ENCODE results near the gene MFAP3.
"Not testable (repeated sequence)": the region's sequence is repeated elsewhere in the genome, so short reads cannot be mapped to it uniquely, and the experiment has no call there.

The MFAP3 gene

DNA sequence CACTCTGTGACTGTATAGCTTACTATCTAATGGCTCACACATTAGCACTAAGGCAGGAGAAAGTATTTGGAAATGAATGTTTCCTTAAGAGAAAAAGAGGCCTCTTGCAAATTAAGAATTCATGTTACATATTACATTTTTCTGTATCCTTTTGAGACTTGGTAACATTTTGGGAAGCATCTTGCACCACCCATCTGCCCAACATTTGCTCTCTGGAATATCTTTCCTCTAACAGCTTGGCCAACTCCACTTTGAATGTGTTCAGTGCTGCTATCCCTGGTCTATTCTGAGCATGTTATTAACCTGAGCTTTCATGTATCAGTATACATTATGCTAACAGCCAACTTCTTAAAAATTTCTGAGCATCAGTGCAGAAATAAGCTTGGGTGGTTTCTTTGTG is 27.2 kb downstream of the MFAP3 start:
- H3K36me3 Mint-ChIP-seq (ENCODE audit: low read depth), result peaks cover 5% of the 10 kb centered on the region
- H3K9me3 Mint-ChIP-seq, result peaks cover 6% of the 10 kb centered on the region
- TF ChIP-seq, protein P1, sequence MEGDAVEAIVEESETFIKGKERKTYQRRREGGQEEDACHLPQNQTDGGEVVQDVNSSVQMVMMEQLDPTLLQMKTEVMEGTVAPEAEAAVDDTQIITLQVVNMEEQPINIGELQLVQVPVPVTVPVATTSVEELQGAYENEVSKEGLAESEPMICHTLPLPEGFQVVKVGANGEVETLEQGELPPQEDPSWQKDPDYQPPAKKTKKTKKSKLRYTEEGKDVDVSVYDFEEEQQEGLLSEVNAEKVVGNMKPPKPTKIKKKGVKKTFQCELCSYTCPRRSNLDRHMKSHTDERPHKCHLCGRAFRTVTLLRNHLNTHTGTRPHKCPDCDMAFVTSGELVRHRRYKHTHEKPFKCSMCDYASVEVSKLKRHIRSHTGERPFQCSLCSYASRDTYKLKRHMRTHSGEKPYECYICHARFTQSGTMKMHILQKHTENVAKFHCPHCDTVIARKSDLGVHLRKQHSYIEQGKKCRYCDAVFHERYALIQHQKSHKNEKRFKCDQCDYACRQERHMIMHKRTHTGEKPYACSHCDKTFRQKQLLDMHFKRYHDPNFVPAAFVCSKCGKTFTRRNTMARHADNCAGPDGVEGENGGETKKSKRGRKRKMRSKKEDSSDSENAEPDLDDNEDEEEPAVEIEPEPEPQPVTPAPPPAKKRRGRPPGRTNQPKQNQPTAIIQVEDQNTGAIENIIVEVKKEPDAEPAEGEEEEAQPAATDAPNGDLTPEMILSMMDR (IDR thresholded peaks at IDR 0.05; ENCODE audit: unreplicated experiment in 3 of 3), result no peak
- peaks cover 10% of the 10 kb centered on the region for H3K27me3 Mint-ChIP-seq (ENCODE audit: low read depth)
- no peak overlapping the region for H3K4me3 Mint-ChIP-seq
- no peak overlapping the region for H3K27ac Mint-ChIP-seq
- no peaks in the 10 kb centered on the region for H3K4me1 Mint-ChIP-seq

DNA sequence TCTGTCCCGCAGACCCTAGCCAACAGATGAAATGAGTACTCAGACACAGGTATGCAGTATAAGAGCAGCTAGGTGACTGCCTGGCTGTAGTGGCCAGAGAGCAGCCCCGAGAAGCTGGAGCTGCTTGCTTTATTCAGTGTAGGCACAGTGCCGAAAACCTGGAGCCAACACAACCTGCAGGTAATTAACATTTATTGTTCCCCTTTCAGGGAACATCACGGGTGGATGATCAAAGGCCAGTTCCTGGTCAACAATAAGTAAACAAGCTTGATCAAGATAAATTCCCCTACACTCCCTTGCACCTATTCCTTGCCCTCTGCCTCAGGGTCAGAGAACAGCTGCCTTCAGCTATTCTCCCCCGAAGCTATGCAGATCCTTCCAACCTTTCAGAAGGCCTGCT is 31.1 kb downstream of the MFAP3 start:
- Mint-ChIP-seq H3K27me3 (ENCODE audit: low read depth) (peaks cover 23% of the 10 kb centered on the region), H3K4me1 (peaks cover 11% of the 10 kb centered on the region)
- H3K36me3 Mint-ChIP-seq (ENCODE audit: low read depth); H3K9me3 Mint-ChIP-seq; H3K27ac Mint-ChIP-seq; H3K4me3 Mint-ChIP-seq: not testable (repeated sequence)

DNA sequence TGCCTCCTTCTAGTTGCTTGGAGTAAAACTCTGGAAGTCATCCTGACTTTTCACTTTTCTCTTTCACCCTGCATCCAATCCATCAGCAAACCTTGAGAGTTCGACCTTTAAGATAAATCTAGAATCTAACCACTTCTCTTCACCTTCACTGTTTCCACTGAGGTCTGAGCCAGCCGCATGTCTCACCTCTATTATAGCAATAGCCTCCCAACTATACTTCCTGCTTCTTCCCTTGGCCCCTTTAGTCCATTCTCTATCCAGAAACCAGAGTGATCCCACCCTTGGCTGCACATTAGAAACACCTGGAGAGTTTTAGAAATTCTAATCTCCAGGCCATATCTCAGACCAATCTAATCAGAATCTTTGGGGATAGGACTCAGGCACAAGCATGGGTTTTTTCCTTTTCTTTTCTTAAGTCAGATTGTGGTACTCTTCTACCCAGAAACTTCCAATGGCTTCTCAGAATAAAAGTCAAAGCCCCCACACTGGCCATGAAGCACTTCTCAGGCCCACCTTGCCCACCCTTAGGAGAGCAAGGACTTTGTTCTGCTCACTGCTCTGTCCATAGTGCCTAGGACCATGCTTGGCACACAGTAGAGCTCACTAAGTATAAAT is 33.1 kb downstream of the MFAP3 start:
- H3K9me3 Mint-ChIP-seq, result peaks cover 2% of the 10 kb centered on the region
- no peak overlapping the region for H3K4me3 Mint-ChIP-seq
- peak overlapping the region in 1 of 3 experiments; percentile 4 for H3K27ac Mint-ChIP-seq
- H3K4me1 Mint-ChIP-seq, result peaks cover 13% of the 10 kb centered on the region
- peaks cover 26% of the 10 kb centered on the region for H3K27me3 Mint-ChIP-seq (ENCODE audit: low read depth)
- TF ChIP-seq, protein P1 (IDR thresholded peaks at IDR 0.05; ENCODE audit: unreplicated experiment in 3 of 3), result no peak
- H3K36me3 Mint-ChIP-seq (ENCODE audit: low read depth), result no peaks in the 10 kb centered on the region

DNA sequence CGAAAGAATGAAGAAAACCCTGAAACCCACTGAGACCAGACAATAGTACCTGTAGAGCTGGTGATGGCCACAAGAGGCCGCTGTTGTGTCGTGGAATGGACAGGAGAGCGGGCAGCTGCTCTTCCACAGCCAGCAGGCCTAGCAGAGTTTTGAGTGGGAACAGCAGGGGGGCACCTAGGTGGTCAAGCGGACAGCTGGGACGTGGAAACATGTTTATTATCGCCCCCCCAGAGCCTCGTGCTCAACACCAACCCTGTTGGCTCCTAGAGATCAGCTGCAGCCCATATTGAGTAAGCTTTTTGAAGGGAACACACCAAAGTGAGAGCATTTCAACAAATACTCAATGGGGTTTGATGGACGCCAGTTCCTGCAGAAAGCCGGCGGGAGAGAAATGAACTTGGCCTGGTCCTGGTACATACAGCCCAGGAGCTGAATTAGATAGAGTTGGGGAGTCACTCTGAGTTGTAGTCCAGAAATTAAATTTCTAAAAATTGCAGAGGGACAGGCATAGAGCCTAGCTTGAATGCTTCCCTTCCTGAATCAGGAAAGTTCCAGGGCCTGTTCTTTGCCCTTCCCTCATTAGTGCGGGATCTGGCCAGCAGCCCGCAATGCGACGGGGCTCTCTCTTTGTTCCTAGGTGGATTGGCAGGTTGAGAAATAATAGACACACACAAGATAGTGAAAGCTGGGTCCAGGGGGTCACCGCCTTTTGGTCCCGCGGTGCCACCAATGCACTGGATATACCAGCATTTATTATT is 33.8 kb downstream of the MFAP3 start:
- no peak overlapping the region for H3K4me3 Mint-ChIP-seq
- peaks cover 18% of the 10 kb centered on the region for H3K4me1 Mint-ChIP-seq
- peaks cover 2% of the 10 kb centered on the region for H3K9me3 Mint-ChIP-seq
- TF ChIP-seq, protein P1 (IDR thresholded peaks at IDR 0.05; ENCODE audit: unreplicated experiment in 3 of 3), result peak; percentile 92 to 96 (median 92)
- H3K27ac Mint-ChIP-seq, result peak overlapping the region in 2 of 3 experiments; percentile 4 to 52
- no peaks in the 10 kb centered on the region for H3K36me3 Mint-ChIP-seq (ENCODE audit: low read depth)
- peaks cover 29% of the 10 kb centered on the region for H3K27me3 Mint-ChIP-seq (ENCODE audit: low read depth)

DNA sequence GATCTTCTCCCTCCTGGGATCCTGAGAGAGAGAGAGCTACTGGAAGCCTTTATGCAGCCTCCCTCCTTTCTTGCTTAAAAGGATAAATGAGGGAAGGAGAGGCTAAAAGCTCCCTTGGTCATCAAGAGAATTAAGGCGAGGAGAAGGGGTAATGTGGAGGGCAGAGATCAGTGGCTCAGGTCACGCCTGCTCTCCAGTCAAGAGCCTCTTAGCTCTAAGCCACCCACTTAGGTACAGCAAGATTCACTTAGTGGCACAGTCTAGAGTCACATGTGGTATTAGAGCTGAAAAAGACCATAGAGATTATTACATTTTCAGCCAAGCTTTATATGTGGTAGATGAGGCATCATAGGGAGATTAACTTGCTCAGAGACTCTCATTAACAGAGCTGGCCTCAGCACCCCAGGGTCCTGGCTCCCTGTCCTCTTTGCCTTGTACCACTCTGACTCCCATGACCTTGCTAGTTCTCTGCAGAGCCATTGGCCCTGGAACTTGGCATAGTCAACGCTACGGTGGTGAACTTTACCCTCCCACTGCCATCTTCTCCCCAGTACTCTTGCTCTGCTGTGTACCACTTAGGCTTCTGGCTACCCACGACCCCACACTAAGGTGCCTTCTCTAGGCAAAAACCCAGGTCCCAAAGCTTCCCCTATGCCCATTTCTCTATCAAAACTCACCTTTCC is 37.6 kb downstream of the MFAP3 start:
- Mint-ChIP-seq H3K27ac (no peak overlapping the region), H3K27me3 (ENCODE audit: low read depth) (peaks cover 23% of the 10 kb centered on the region), H3K4me3 (no peak overlapping the region), H3K36me3 (ENCODE audit: low read depth) (no peaks in the 10 kb centered on the region), H3K9me3 (no peaks in the 10 kb centered on the region), H3K4me1 (peaks cover 41% of the 10 kb centered on the region)
- TF ChIP-seq, protein P1 (IDR thresholded peaks at IDR 0.05; ENCODE audit: unreplicated experiment in 3 of 3), result no peak

DNA sequence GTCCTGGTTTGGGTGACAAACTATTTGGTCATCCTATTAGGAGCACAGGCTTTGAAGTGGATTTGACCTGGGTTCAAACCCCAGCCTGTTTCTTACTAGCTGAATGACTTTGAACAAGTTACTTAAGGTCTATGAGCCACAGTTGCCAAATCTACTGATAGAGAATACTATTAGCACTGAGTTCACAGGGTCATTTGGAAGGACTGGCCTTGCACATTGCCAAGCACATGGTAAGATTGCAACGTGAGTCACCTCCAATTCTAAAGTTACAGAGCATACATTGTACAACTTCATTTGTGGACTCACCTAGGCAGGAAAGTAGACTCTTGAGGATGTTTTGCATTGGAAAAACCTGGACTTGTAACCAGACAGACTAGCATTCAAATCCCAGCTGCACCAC is 38.9 kb downstream of the MFAP3 start:
- H3K4me1 Mint-ChIP-seq, result peaks cover 47% of the 10 kb centered on the region
- no peak overlapping the region for H3K27ac Mint-ChIP-seq
- peaks cover 15% of the 10 kb centered on the region for H3K27me3 Mint-ChIP-seq (ENCODE audit: low read depth)
- H3K4me3 Mint-ChIP-seq, result no peak overlapping the region
- no peaks in the 10 kb centered on the region for H3K9me3 Mint-ChIP-seq
- TF ChIP-seq, protein P1 (IDR thresholded peaks at IDR 0.05; ENCODE audit: unreplicated experiment in 3 of 3), result no peak
- H3K36me3 Mint-ChIP-seq (ENCODE audit: low read depth), result no peaks in the 10 kb centered on the region
